Caco-2 (cell line): ENCODE data around the gene ERGIC3. TPM values are rescaled to one million over a fixed set of nuclear protein-coding genes. Genes with fewer than 3 reads are reported as not detected.
A peak's percentile ranks its signal among the peaks of the same experiment; 100 is the strongest.

Experiments
- Bru-seq: library from RNA; stranded (reverse); fragments of 400-500 nt; gene quantifications from one replicate; lab custom pipeline; 2021; lab: Mats Ljungman, UMichigan
- BruChase-seq, 2 experiments: library from RNA; stranded (reverse); fragments of 400-500 nt; gene quantifications; one replicate each; lab custom pipeline; 2021; lab: Mats Ljungman, UMichigan
- BruUV-seq: library from RNA; stranded (reverse); fragments of 400-500 nt; replicated peaks from 2 replicates; lab custom pipeline; 2021; lab: Mats Ljungman, UMichigan
- CTCF ChIA-PET: fragments of 300-600 bp; sonication (Branson Sonifier 250); formaldehyde crosslinking; loops from one replicate; lab custom pipeline; 2022; ENCODE audit warnings: antibody characterized with exemption; lab: Charles Lee
- POLR2A ChIA-PET: fragments of 300-600 bp; sonication (Branson Sonifier 250); formaldehyde crosslinking; loops from one replicate; lab custom pipeline; 2022; ENCODE audit warnings: antibody characterized with exemption; lab: Charles Lee
- DNase-seq, 2 experiments: peaks; one replicate each; pipeline versions ENCODE4 v3.0.0 to v3.0.0-alpha.2; 2020 to 2022
- H3K27me3 ChIP-seq: replicated peaks from 2 replicates; pipeline ENCODE4 v1.6.0; 2011; ENCODE audit warnings: low read length; ENCODE audit not compliant: control insufficient read depth, insufficient read depth
- H3K36me3 ChIP-seq: 2 replicates; pipeline ENCODE4 v1.5.1; 2011; ENCODE audit warnings: low read length; ENCODE audit not compliant: control insufficient read depth, insufficient read depth
- H3K4me1 ChIP-seq: fragments of 250-450 bp; sonication (Bioruptor Pico); 2 replicates; pipeline ENCODE4 v1.5.1; 2020; ENCODE audit warnings: mild to moderate bottlenecking
- H3K4me3 ChIP-seq: 2 replicates; pipeline ENCODE4 v1.5.1; 2011; ENCODE audit warnings: low read depth, mild to moderate bottlenecking, control low read depth, low read length
- H3K9me3 ChIP-seq: fragments of 250-450 bp; sonication (Bioruptor Pico); 2 replicates; pipeline ENCODE4 v1.5.1; 2020; ENCODE audit warnings: mild to moderate bottlenecking, moderate library complexity
- H3K27ac Mint-ChIP-seq: one replicate; pipeline ENCODE4 v1.8.0; 2022; ENCODE audit warnings: mixed read lengths; ENCODE audit not compliant: unreplicated experiment
- H3K27me3 Mint-ChIP-seq: one replicate; pipeline ENCODE4 v1.8.0; 2022; ENCODE audit warnings: mixed read lengths; ENCODE audit not compliant: insufficient read depth, unreplicated experiment
- H3K36me3 Mint-ChIP-seq: one replicate; pipeline ENCODE4 v1.8.0; 2022; ENCODE audit warnings: mild to moderate bottlenecking, mixed read lengths; ENCODE audit not compliant: insufficient read depth, unreplicated experiment
- H3K4me1 Mint-ChIP-seq: one replicate; pipeline ENCODE4 v1.8.0; 2022; ENCODE audit warnings: low read depth, mixed read lengths; ENCODE audit not compliant: unreplicated experiment
- H3K4me3 Mint-ChIP-seq: one replicate; pipeline ENCODE4 v1.8.0; 2022; ENCODE audit warnings: mild to moderate bottlenecking, moderate library complexity, mixed read lengths; ENCODE audit not compliant: unreplicated experiment
- H3K9me3 Mint-ChIP-seq: one replicate; pipeline ENCODE4 v1.8.0; 2022; ENCODE audit warnings: mixed read lengths; ENCODE audit not compliant: unreplicated experiment
- CTCF ChIP-seq, 2 experiments: fragments of 200-600 bp in 1 of 2; IDR thresholded peaks; 1 replicate in 1 of 2; 2 replicates in 1 of 2; pipeline versions ENCODE4 v1.5.1 to v1.8.0; 2011 to 2022; ENCODE audit warnings: antibody characterized with exemption in 1 of 2, control low read depth in 1 of 2, inconsistent platforms in 1 of 2, low read depth in 1 of 2, low read length in 1 of 2, mild to moderate bottlenecking in 1 of 2, moderate library complexity in 1 of 2; ENCODE audit not compliant: insufficient read depth in 1 of 2, severe bottlenecking in 1 of 2, unreplicated experiment in 1 of 2
- intact Hi-C: fragments of 100-400 bp; cut with micrococcal nuclease; formaldehyde crosslinking; loops from one replicate; pipeline ENCODE4 v1.10.0; 2022; ENCODE audit not compliant: unreplicated experiment
- long read RNA-seq: library from polyadenylated mRNA; stranded (forward); transcript quantifications from one replicate; pipeline ENCODE4 v2.0.0, GENCODE V29; 2022
- total RNA-seq: library from RNA; stranded (reverse); gene quantifications from 2 replicates; pipeline ENCODE4 v1.2.3, GENCODE V29; 2022

ERGIC3 gene
- total RNA-seq (711 and 728 TPM in 2 replicates), Bru-seq, nascent RNA (percentile 93 among the genes with signal in this experiment), BruChase-seq, experiment 1, labeled RNA remaining after a 2-hour chase (percentile 94 among the genes with signal in this experiment), BruChase-seq, experiment 2, labeled RNA remaining after a 6-hour chase (percentile 96 among the genes with signal in this experiment)
- long read RNA-seq, transcript ERGIC3-202 (13 exons, 1,359 nt): major isoform, 1,054 of 1,137 reads
- long read RNA-seq, partial matches to known transcripts: 32 of 1,137 reads
- long read RNA-seq, other reads (novel, unspliced or antisense): 44 of 1,137 reads

DNA sequence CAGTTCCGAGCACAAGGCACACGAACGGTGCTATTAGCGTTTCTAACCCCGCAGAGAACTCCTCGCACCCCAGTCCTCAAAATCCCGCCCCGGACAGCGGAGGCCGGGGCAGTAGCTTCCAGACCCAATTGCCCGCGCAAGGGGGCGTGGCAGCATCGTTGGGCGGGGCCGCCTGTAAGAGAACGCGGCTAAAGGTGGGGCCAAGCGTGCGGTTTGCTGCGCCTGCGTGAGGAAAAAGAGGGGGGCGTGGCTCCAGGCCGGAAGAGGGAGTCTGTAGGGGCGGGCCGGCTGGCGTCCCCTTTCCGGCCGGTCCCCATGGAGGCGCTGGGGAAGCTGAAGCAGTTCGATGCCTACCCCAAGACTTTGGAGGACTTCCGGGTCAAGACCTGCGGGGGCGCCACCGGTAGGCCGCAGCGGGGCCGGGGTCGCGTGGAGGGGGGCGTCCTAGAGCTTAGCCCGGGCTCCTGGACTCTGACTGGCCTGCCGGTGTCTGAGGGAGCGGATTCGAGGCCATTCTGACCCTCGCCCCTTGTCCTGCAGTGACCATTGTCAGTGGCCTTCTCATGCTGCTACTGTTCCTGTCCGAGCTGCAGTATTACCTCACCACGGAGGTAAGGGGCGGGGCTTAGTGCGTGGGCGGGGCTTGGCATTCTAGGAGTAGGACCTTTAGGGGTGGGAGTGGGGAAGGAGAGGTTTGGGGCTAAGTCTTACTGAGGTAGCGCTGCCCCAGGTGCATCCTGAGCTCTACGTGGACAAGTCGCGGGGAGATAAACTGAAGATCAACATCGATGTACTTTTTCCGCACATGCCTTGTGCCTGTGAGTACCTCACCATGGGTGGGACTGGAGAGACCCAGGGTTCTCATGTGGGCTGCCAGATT lies at the start of gene ERGIC3:
Gene ERGIC3 (plus strand): TSS at position 296 of the 880 bp plus-strand sequence. CDS start 20 bp downstream, at position 316.
- TF ChIP-seq CTCF (IDR thresholded peaks at IDR 0.05; ENCODE audit: insufficient read depth in 1 of 2, low read depth in 1 of 2, low read length in 1 of 2, severe bottlenecking in 1 of 2, unreplicated experiment in 1 of 2): no peak
- POLR2A ChIA-PET: interaction anchor here (0.5 to 3.0 kb wide), 14 partner anchors 9 to 412 kb away, joined by 3 to 25 read pairs (median 4); partner anchors contain the start of genes CEP250, EIF6, NFS1 and PHF20
- peak within 1 kb of the TSS; percentile 89 for H3K27ac Mint-ChIP-seq
- peaks cover 14% of the 10 kb centered on the region for H3K36me3 Mint-ChIP-seq
- H3K36me3 ChIP-seq: peaks cover 2% of the 10 kb centered on the region
- H3K4me3 ChIP-seq: peak within 1 kb of the TSS; percentile 85
- CTCF ChIA-PET: interaction anchor here (0.5 to 2.9 kb wide), 16 partner anchors 10 to 446 kb away, joined by 3 to 15 read pairs (median 5); partner anchors contain the start of genes CEP250, NFS1, ROMO1 and SCAND1
- H3K27me3 ChIP-seq: no peaks in the 10 kb centered on the region
- H3K27me3 Mint-ChIP-seq: no peaks in the 10 kb centered on the region
- 0 out of 2 replicates have a peak, but pooled peaks cover 5% of the 10 kb centered on the region for H3K4me1 ChIP-seq
- no peaks in the 10 kb centered on the region for H3K9me3 Mint-ChIP-seq
- BruUV-seq: TSS peak; percentile 59
- peak; percentile 100 for DNase-seq
- no peaks in the 10 kb centered on the region for H3K9me3 ChIP-seq
- intact Hi-C loops: loop anchor here (1.0 kb wide), 2 partner anchors 74 to 87 kb away; partner anchors contain the start of gene CEP250
- peaks cover 7% of the 10 kb centered on the region for H3K4me1 Mint-ChIP-seq
- peak within 1 kb of the TSS; percentile 82 for H3K4me3 Mint-ChIP-seq

DNA sequence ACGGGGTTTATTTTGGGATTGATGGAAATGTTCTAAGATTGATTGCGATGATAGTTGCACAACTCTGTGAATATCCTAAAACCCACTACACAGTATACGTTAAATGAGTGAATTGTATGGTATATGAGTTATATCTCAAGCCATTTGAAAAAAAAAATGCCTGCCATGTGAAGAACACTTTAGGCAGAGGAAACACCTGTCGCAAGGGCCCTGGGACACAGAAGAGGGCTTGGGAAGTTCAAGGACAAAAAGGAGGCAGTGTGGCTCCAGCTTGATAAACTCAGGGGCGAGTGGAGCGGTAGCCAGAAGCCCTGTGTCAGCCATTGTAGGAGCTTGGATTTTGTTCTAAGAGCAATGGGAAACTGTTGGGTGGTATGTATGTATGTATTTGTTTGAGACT lies 49.5 kb upstream of the ERGIC3 start:
- POLR2A ChIA-PET: interaction anchor here (0.5 kb wide), 1 partner anchor 37 kb away, joined by 3 read pairs; the partner anchor contains the start of gene CEP250
- H3K27me3 ChIP-seq: no peaks in the 10 kb centered on the region
- intact Hi-C loops: no loop called here
- no peaks in the 10 kb centered on the region for H3K9me3 Mint-ChIP-seq
- no peaks in the 10 kb centered on the region for H3K4me1 ChIP-seq
- DNase-seq: no peak
- peaks cover 21% of the 10 kb centered on the region for H3K36me3 ChIP-seq
- no peaks in the 10 kb centered on the region for H3K27me3 Mint-ChIP-seq
- H3K9me3 ChIP-seq: no peaks in the 10 kb centered on the region
- no peak overlapping the region for H3K4me3 Mint-ChIP-seq
- CTCF ChIA-PET: no interaction called here
- TF ChIP-seq CTCF (IDR thresholded peaks at IDR 0.05; ENCODE audit: insufficient read depth in 1 of 2, low read depth in 1 of 2, low read length in 1 of 2, severe bottlenecking in 1 of 2, unreplicated experiment in 1 of 2): no peak
- H3K27ac Mint-ChIP-seq: no peak overlapping the region
- no TSS peak for BruUV-seq
- peaks cover 65% of the 10 kb centered on the region for H3K36me3 Mint-ChIP-seq
- no peaks in the 10 kb centered on the region for H3K4me1 Mint-ChIP-seq
- no peak overlapping the region for H3K4me3 ChIP-seq

- Histone ChIP-seq H3K4me1 (no peaks in the 10 kb centered on the region), H3K36me3 (peaks cover 20% of the 10 kb centered on the region), H3K4me3 (no peak overlapping the region), H3K9me3 (no peaks in the 10 kb centered on the region), H3K27me3 (no peaks in the 10 kb centered on the region)
- Mint-ChIP-seq H3K27ac (no peak overlapping the region), H3K4me3 (no peak overlapping the region), H3K36me3 (peaks cover 52% of the 10 kb centered on the region), H3K4me1 (no peaks in the 10 kb centered on the region), H3K27me3 (no peaks in the 10 kb centered on the region), H3K9me3 (no peaks in the 10 kb centered on the region)
- no TSS peak for BruUV-seq
- no peak for TF ChIP-seq CTCF (IDR thresholded peaks at IDR 0.05; ENCODE audit: insufficient read depth in 1 of 2, low read depth in 1 of 2, low read length in 1 of 2, severe bottlenecking in 1 of 2, unreplicated experiment in 1 of 2)
- ChIA-PET CTCF (interaction anchor here (1.4 kb wide), 1 partner anchor 32 kb away, joined by 3 read pairs; no protein-coding TSS in a partner anchor), POLR2A (no interaction called here)
- intact Hi-C loops: no loop called here
- no peak for DNase-seq
These were observed 45.4 kb upstream of the ERGIC3 start for GRCh38 chr20:35496481-35496880.
